Vagina (tissue), 2 donors: Measurements from ENCODE around the gene CRADD. TPM values are rescaled to one million over a fixed set of nuclear protein-coding genes. Genes with fewer than 3 reads are reported as not detected.
A peak's percentile ranks its signal among the peaks of the same experiment; 100 is the strongest.

Experiments used
- DNase-seq, 2 donors: peaks; one replicate each; pipeline ENCODE4 v3.0.0-alpha.2; 2017; ENCODE audit errors: extremely low spot score in 2 of 2
- H3K27ac ChIP-seq: fragments of 200-600 bp; sonication (generic); one replicate; pipeline ENCODE4 v1.5.1; 2019
- H3K27me3 ChIP-seq: fragments of 200-600 bp; sonication (generic); one replicate; pipeline ENCODE4 v1.5.1; 2019
- H3K36me3 ChIP-seq, 2 donors: fragments of 200-600 bp; sonication (generic); one replicate each; pipeline ENCODE4 v1.5.1; 2017 to 2019
- H3K4me1 ChIP-seq: fragments of 200-600 bp; sonication (generic); one replicate; pipeline ENCODE4 v1.5.1; 2019
- H3K4me3 ChIP-seq, 2 donors: fragments of 200-600 bp; sonication (generic); 1 replicate in 1 of 2; 2 replicates in 1 of 2; pipeline ENCODE4 v1.5.1; 2016 to 2019
- H3K9me3 ChIP-seq: fragments of 200-600 bp; sonication (generic); one replicate; pipeline ENCODE4 v1.5.1; 2019
- POLR2A ChIP-seq, 2 donors: fragments of 450-650 bp; IDR thresholded peaks; one replicate each; pipeline ENCODE4 v1.6.1; 2017; ENCODE audit warnings: antibody characterized with exemption in 2 of 2, mild to moderate bottlenecking in 2 of 2, moderate library complexity in 2 of 2
- POLR2AphosphoS5 ChIP-seq, 2 donors: sonication (generic); formaldehyde crosslinking; IDR thresholded peaks; one replicate each; pipeline ENCODE4 v1.9.0; 2017; ENCODE audit warnings: antibody characterized with exemption in 2 of 2, mild to moderate bottlenecking in 2 of 2, low read depth in 1 of 2; ENCODE audit not compliant: insufficient read depth in 1 of 2
- intact Hi-C: fragments of 100-400 bp; cut with DNase I; formaldehyde crosslinking; loops from one replicate; pipeline ENCODE4 v1.15.1; 2023
- total RNA-seq: library from RNA; depleted of rRNA; stranded (reverse); fragments of >200 nt; gene quantifications from one replicate; pipeline ENCODE4 v1.2.3, GENCODE V29; 2016
- TF ChIP-seq, protein P1 (sequence below), 3 experiments: fragments of 450-650 bp in 2 of 3; fragments of 200-600 bp in 1 of 3; sonication (generic) in 1 of 3; IDR thresholded peaks; one replicate each; pipeline ENCODE4 v1.5.1; 2017 to 2019; ENCODE audit warnings: antibody characterized with exemption in 3 of 3, mild to moderate bottlenecking in 2 of 3, moderate library complexity in 2 of 3

Gene CRADD
- total RNA-seq, 1 donor from 2014 or later, result 40.8 TPM

DNA sequence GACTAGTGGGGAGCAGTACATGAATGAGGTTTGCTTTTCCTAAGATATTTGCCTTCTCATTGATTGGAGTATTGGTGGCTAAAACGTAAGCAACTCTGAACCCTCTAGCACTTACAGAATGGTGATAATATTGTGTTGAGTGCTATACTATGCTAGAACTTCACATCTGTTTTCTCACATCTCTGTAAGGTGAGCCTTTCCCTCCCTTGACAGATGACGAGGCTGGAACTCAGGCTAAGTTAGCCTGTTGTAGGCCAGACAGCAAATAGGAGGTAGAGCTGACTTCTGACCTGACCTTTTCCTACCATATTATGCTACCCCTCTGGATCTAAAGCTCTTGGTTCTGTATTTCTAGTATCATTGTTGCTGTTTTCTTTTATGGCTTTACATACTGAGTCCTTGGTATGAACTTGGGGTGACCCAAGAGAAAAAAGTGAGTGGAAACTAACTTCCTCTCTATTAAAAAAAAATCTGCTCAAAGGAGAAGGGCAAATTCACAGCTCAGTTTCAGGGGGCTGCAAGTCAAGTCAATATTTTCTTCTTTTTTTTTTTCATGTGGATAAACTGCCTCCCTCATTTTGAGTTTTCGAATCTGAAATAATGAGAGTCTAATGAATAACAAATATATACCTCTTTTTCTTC lies 85.9 kb downstream of the CRADD start:
- no peaks in the 10 kb centered on the region for H3K27me3 ChIP-seq
- peaks cover 47% of the 10 kb centered on the region for H3K4me1 ChIP-seq
- DNase-seq, result no peak
- no peak for TF ChIP-seq POLR2A (IDR thresholded peaks at IDR 0.05)
- TF ChIP-seq POLR2AphosphoS5 (IDR thresholded peaks at IDR 0.05; ENCODE audit: insufficient read depth in 1 of 2, low read depth in 1 of 2), result no peak
- H3K9me3 ChIP-seq, result no peaks in the 10 kb centered on the region
- intact Hi-C loops, result loop anchor here (10.0 kb wide), 2 partner anchors 312 to 342 kb away; no protein-coding TSS in a partner anchor
- no peak overlapping the region for H3K27ac ChIP-seq
- no peaks in the 10 kb centered on the region for H3K36me3 ChIP-seq
- H3K4me3 ChIP-seq, result no peak overlapping the region

GRCh38 chr12:93763746-93764147 lies 86.6 kb downstream of the CRADD start:
- H3K4me3 ChIP-seq, result no peak overlapping the region
- intact Hi-C loops, result loop anchor here (10.0 kb wide), 2 partner anchors 311 to 341 kb away; no protein-coding TSS in a partner anchor
- no peaks in the 10 kb centered on the region for H3K27me3 ChIP-seq
- H3K27ac ChIP-seq, result no peak overlapping the region
- TF ChIP-seq, protein P1, sequence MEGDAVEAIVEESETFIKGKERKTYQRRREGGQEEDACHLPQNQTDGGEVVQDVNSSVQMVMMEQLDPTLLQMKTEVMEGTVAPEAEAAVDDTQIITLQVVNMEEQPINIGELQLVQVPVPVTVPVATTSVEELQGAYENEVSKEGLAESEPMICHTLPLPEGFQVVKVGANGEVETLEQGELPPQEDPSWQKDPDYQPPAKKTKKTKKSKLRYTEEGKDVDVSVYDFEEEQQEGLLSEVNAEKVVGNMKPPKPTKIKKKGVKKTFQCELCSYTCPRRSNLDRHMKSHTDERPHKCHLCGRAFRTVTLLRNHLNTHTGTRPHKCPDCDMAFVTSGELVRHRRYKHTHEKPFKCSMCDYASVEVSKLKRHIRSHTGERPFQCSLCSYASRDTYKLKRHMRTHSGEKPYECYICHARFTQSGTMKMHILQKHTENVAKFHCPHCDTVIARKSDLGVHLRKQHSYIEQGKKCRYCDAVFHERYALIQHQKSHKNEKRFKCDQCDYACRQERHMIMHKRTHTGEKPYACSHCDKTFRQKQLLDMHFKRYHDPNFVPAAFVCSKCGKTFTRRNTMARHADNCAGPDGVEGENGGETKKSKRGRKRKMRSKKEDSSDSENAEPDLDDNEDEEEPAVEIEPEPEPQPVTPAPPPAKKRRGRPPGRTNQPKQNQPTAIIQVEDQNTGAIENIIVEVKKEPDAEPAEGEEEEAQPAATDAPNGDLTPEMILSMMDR (IDR thresholded peaks at IDR 0.05), result peak in 1 of 3 experiments; percentile 7
- TF ChIP-seq POLR2A (IDR thresholded peaks at IDR 0.05), result no peak
- peaks cover 46% of the 10 kb centered on the region for H3K4me1 ChIP-seq
- no peaks in the 10 kb centered on the region for H3K36me3 ChIP-seq
- no peak for DNase-seq
- H3K9me3 ChIP-seq, result no peaks in the 10 kb centered on the region

DNA sequence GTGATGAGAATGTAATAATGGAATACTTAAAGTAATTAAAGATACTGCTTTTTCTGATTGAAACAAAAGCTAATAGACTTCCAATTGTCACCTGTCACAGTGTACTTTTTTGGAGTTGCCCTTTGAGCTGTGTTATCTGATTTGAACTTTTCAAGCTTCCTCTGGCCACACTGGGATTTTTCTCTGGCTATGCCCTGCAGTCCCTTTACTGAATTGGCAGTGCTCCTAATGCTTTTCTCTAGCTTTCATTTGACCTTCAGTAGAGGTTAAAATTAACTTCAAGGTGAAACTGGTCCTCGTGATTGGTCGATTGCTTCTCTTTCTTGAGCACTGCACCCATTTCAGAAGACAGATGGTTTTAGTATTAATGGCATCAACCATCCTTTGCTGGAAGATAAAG lies 89.2 kb downstream of the CRADD start:
- peak overlapping the region; percentile 36 for H3K27ac ChIP-seq
- DNase-seq, result no peak
- H3K4me3 ChIP-seq, result no peak overlapping the region
- intact Hi-C loops, result loop anchor here (5.0 to 10.0 kb wide), 3 partner anchors 194 to 338 kb away; partner anchors contain the start of gene SOCS2
- H3K36me3 ChIP-seq, result no peaks in the 10 kb centered on the region
- no peaks in the 10 kb centered on the region for H3K27me3 ChIP-seq
- H3K4me1 ChIP-seq, result peaks cover 25% of the 10 kb centered on the region
- TF ChIP-seq POLR2A (IDR thresholded peaks at IDR 0.05), result no peak
- TF ChIP-seq, protein P1 (IDR thresholded peaks at IDR 0.05), result no peak
- no peak for TF ChIP-seq POLR2AphosphoS5 (IDR thresholded peaks at IDR 0.05; ENCODE audit: insufficient read depth in 1 of 2, low read depth in 1 of 2)
- no peaks in the 10 kb centered on the region for H3K9me3 ChIP-seq

DNA sequence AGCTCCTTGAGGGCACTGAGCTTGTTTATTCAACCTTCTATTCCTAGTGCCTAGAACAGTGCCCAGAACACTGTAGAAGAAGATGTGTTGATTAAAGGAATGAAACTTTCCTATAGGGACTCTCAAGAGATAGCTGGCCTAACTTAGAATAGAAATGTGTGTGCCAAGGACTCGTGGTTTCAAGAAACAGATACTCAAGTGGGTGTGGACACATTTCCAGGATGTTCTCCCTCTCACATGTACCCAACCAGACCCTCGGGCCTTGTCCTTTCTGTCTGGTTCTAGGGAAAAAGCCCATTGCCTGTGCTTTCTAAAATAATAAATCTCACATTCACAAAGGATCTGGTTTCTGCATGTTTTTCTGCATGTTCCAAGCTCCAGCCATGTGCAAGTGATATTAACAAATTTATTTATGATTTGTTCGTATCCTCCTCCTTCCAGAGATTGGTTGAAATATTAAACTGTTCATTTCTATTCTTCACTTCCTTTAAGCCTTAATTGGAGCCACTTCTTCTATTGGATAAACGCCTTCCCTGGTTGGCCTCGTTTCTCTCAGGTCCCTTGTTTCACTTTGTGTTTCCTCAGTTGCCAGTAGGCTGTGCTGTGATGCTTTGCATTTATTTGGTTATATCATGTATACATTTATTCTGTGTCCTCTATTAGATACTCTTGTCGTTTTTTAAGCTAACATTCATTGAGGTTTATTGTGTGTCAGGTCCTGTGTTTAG lies 89.8 kb downstream of the CRADD start:
- H3K4me1 ChIP-seq, result peaks cover 19% of the 10 kb centered on the region
- TF ChIP-seq POLR2AphosphoS5 (IDR thresholded peaks at IDR 0.05; ENCODE audit: insufficient read depth in 1 of 2, low read depth in 1 of 2) (peak in 1 of 2 donors; percentile 53), POLR2A (IDR thresholded peaks at IDR 0.05) (no peak)
- TF ChIP-seq, protein P1 (IDR thresholded peaks at IDR 0.05), result peak; percentile 22 to 57 (median 31)
- no peak for DNase-seq
- no peaks in the 10 kb centered on the region for H3K9me3 ChIP-seq
- intact Hi-C loops, result loop anchor here (5.0 to 10.0 kb wide), 3 partner anchors 195 to 338 kb away; partner anchors contain the start of gene SOCS2
- H3K27me3 ChIP-seq, result no peaks in the 10 kb centered on the region
- H3K36me3 ChIP-seq, result no peaks in the 10 kb centered on the region
- peak overlapping the region; percentile 36 for H3K27ac ChIP-seq
- no peak overlapping the region for H3K4me3 ChIP-seq

DNA sequence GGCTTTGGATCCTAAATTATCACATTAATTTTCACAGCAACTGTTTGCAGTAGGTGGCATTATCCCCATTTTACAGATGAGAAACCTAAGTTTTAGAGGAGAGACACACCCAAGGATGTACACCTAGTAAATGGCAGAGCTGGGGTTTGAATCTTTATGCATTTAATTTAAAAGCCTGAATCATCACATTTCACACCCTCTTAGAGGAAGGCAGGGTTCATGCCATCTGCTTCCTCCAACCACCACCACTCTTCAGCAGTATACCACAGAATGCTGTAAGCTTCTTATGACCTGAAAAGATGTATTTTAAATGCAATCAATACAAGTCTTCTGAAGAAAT lies 90.3 kb downstream of the CRADD start:
- Histone ChIP-seq H3K9me3 (no peaks in the 10 kb centered on the region), H3K27me3 (no peaks in the 10 kb centered on the region), H3K36me3 (no peaks in the 10 kb centered on the region), H3K4me3 (no peak overlapping the region), H3K4me1 (peaks cover 14% of the 10 kb centered on the region), H3K27ac (peak overlapping the region; percentile 36)
- no peak for DNase-seq
- intact Hi-C loops, result loop anchor here (5.0 to 10.0 kb wide), 3 partner anchors 195 to 337 kb away; partner anchors contain the start of gene SOCS2
- TF ChIP-seq, protein P1 (IDR thresholded peaks at IDR 0.05), result no peak
- no peak for TF ChIP-seq POLR2AphosphoS5 (IDR thresholded peaks at IDR 0.05; ENCODE audit: insufficient read depth in 1 of 2, low read depth in 1 of 2)
- TF ChIP-seq POLR2A (IDR thresholded peaks at IDR 0.05), result no peak
